ENCODE data around the gene FBXL13. TPM values are rescaled to one million over a fixed set of nuclear protein-coding genes. Genes with fewer than 3 reads are reported as not detected.

FBXL13 gene
- total RNA-seq, 1 experiment from 2014 or later = 2.5 TPM

- H3K27me3 ChIP-seq (ENCODE audit: control insufficient read depth, insufficient read depth, low read length) = no peaks in the 10 kb centered on the region
- intact Hi-C loops (cut with micrococcal nuclease; ENCODE audit: unreplicated experiment) = no loop called here
- peaks cover 5% of the 10 kb centered on the region; the same call in 1 of the 2 replicates for H3K36me3 ChIP-seq (ENCODE audit: control insufficient read depth, insufficient read depth, low read length)
- no peaks in the 10 kb centered on the region for H3K4me1 ChIP-seq (ENCODE audit: control insufficient read depth, insufficient read depth, low read length)
- in situ Hi-C loops (cut with HindIII; ENCODE audit: low pct_unique_long_range_greater_than_20kb, low sequenced_read_pairs) = no loop called here
- no peak overlapping the region for H3K4me3 ChIP-seq (ENCODE audit: low read depth in 2 of 2, low read length in 2 of 2)
- TF ChIP-seq CTCF (IDR thresholded peaks at IDR 0.05) (no peak), TCF7L2 (IDR thresholded peaks at IDR 0.05; ENCODE audit: low read depth, low read length) (no peak), POLR2AphosphoS5 (IDR thresholded peaks at IDR 0.05; ENCODE audit: low read depth, low read length) (no peak), REST (IDR thresholded peaks at IDR 0.05; ENCODE audit: insufficient read depth in 1 of 2, low read depth in 2 of 2, low read length in 1 of 2) (no peak), SIN3A (IDR thresholded peaks at IDR 0.05; ENCODE audit: borderline replicate concordance, insufficient read depth, low read depth, low read length) (no peak)
- ATAC-seq (peak; percentile 42; the same call in 1 of the 2 replicates), DNase-seq (ENCODE audit: low read depth, low spot score) (no peak)
- no TSS peak for BruUV-seq (replicated peaks)
- CTCF ChIA-PET = interaction anchor here (0.7 kb wide), 1 partner anchor 9 kb away, joined by 3 read pairs; no protein-coding TSS in a partner anchor
- no peak overlapping the region for H3K27ac ChIP-seq (ENCODE audit: low read length)
- no peaks in the 10 kb centered on the region for H3K9me3 ChIP-seq (ENCODE audit: control insufficient read depth, insufficient read depth, low read depth, low read length)
- POLR2A ChIA-PET = interaction anchor here (0.7 kb wide), 1 partner anchor 14 kb away, joined by 6 read pairs; no protein-coding TSS in a partner anchor
Observed at GRCh38 chr7:103106005-103106702, 31.6 kb upstream of the FBXL13 start.

GRCh38 chr7:103101543-103101942 is 26.9 kb upstream of the FBXL13 start:
- TF ChIP-seq POLR2AphosphoS5 (IDR thresholded peaks at IDR 0.05; ENCODE audit: low read depth, low read length) (no peak), REST (IDR thresholded peaks at IDR 0.05; ENCODE audit: insufficient read depth in 1 of 2, low read depth in 2 of 2, low read length in 1 of 2) (no peak), TCF7L2 (IDR thresholded peaks at IDR 0.05; ENCODE audit: low read depth, low read length) (no peak), CTCF (IDR thresholded peaks at IDR 0.05) (no peak), SIN3A (IDR thresholded peaks at IDR 0.05; ENCODE audit: borderline replicate concordance, insufficient read depth, low read depth, low read length) (no peak)
- DNase-seq (ENCODE audit: low read depth, low spot score) (no peak), ATAC-seq (no peak)
- ChIA-PET POLR2A (no interaction called here), CTCF (interaction anchor here (0.7 kb wide), 1 partner anchor 350 kb away, joined by 10 read pairs; no protein-coding TSS in a partner anchor)
- H3K4me1 ChIP-seq (ENCODE audit: control insufficient read depth, insufficient read depth, low read length) = no peaks in the 10 kb centered on the region
- intact Hi-C loops (cut with micrococcal nuclease; ENCODE audit: unreplicated experiment) (no loop called here), in situ Hi-C loops (cut with HindIII; ENCODE audit: low pct_unique_long_range_greater_than_20kb, low sequenced_read_pairs) (no loop called here)
- no peaks in the 10 kb centered on the region for H3K27me3 ChIP-seq (ENCODE audit: control insufficient read depth, insufficient read depth, low read length)
- H3K4me3 ChIP-seq (ENCODE audit: low read depth in 2 of 2, low read length in 2 of 2) = no peak overlapping the region
- no TSS peak for BruUV-seq (replicated peaks)
- no peaks in the 10 kb centered on the region for H3K9me3 ChIP-seq (ENCODE audit: control insufficient read depth, insufficient read depth, low read depth, low read length)
- H3K36me3 ChIP-seq (ENCODE audit: control insufficient read depth, insufficient read depth, low read length) = peaks cover 14% of the 10 kb centered on the region
- no peak overlapping the region for H3K27ac ChIP-seq (ENCODE audit: low read length)
